ENCODE data around the gene IGFBP6. TPM values are rescaled to one million over a fixed set of nuclear protein-coding genes. Genes with fewer than 3 reads are reported as not detected.

IGFBP6 gene
- total and polyA plus RNA-seq, 9 of the 15 experiments (the other 6 are each of a cell fraction or from before 2014, with no cell fraction given), result 0.15 to 1.4 (median 0.54) TPM

DNA sequence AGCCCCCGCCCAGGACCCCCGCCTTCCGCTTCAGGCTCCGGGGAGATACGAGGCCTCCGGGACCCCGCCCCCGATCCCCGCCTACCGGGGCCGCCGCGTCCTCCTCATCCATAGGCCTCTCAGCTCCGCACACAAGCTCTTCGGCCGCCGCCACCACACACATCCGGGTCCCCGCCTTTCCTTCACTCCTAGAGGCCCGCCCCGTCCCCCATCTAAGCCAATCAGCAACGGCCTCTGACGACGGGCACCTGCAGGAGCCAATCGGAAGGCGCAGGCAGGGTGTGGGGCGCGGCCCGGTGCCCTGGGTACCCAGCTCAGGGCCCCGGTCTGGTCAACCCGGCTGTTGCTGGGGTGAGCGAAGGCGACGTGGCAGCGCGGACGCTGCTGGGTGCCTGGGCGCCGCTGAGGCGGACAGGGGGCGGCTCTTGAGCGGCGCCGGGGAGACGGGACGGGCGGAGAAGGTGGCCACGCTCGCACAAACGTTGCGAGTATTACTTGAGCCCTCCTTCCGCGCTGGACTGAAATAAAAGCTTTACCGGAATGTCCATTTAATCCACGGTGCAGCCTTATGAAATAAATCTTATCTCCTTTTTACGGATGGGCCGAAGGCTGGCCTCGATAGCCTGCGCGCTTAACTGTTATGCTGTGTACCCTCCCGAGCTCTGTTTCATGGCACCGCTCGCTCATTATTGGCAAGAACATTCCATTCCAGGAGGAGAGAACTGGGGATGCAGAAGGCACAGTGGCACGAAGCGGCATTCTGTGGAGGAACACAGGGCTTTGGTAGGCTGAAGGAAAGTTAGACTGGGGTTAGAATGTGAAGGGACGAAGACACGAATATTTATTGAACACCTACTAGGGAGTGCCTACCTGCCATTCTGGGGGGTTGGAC, 18.0 kb upstream of the IGFBP6 start, which contains the start of gene SPRYD3 (continued):
- TF ChIP-seq PML (IDR thresholded peaks at IDR 0.05; ENCODE audit: low read length) (peak; percentile 59; the same call in 1 of the 2 replicates), SIN3A (IDR thresholded peaks at IDR 0.05; ENCODE audit: borderline replicate concordance in 2 of 2, control insufficient read depth in 1 of 2, low read depth in 2 of 2, low read length in 2 of 2) (peak in 1 of 2 experiments; percentile 63; a peak in 1 of 4 replicates), JUND (IDR thresholded peaks at IDR 0.05; ENCODE audit: borderline replicate concordance, low read depth, low read length) (0 out of 2 replicates have a peak, but pooled peaks have one; percentile 25), JUND (tag; IDR thresholded peaks at IDR 0.05; ENCODE audit: borderline replicate concordance, low read depth, low read length) (no peak), TCF3 (CRISPR knock-in tag; IDR thresholded peaks at IDR 0.05) (no peak), EP400 (IDR thresholded peaks at IDR 0.05) (peak; percentile 75; the same call in 1 of the 2 replicates), SMARCB1 (IDR thresholded peaks at IDR 0.05; ENCODE audit: insufficient read length, low read depth) (no peak), CHD2 (IDR thresholded peaks at IDR 0.05; ENCODE audit: low read depth, low read length) (peak; percentile 92), NR4A1 (CRISPR knock-in tag; IDR thresholded peaks at IDR 0.05) (0 out of 2 replicates have a peak, but pooled peaks have one; percentile 25), NR4A1 (tag; IDR thresholded peaks at IDR 0.05) (no peak), JUN (IDR thresholded peaks at IDR 0.05; ENCODE audit: borderline replicate concordance, low read depth, low read length) (no peak), JUN (CRISPR knock-in tag; IDR thresholded peaks at IDR 0.05; ENCODE audit: borderline replicate concordance) (no peak), GABPA (tag; conservative IDR thresholded peaks at IDR 0.05; ENCODE audit: low read depth) (peak; percentile 64)
- TF ChIP-seq, protein P1, sequence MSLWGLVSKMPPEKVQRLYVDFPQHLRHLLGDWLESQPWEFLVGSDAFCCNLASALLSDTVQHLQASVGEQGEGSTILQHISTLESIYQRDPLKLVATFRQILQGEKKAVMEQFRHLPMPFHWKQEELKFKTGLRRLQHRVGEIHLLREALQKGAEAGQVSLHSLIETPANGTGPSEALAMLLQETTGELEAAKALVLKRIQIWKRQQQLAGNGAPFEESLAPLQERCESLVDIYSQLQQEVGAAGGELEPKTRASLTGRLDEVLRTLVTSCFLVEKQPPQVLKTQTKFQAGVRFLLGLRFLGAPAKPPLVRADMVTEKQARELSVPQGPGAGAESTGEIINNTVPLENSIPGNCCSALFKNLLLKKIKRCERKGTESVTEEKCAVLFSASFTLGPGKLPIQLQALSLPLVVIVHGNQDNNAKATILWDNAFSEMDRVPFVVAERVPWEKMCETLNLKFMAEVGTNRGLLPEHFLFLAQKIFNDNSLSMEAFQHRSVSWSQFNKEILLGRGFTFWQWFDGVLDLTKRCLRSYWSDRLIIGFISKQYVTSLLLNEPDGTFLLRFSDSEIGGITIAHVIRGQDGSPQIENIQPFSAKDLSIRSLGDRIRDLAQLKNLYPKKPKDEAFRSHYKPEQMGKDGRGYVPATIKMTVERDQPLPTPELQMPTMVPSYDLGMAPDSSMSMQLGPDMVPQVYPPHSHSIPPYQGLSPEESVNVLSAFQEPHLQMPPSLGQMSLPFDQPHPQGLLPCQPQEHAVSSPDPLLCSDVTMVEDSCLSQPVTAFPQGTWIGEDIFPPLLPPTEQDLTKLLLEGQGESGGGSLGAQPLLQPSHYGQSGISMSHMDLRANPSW (CRISPR knock-in tag; IDR thresholded peaks at IDR 0.05), result no peak
- TF ChIP-seq, protein P2, sequence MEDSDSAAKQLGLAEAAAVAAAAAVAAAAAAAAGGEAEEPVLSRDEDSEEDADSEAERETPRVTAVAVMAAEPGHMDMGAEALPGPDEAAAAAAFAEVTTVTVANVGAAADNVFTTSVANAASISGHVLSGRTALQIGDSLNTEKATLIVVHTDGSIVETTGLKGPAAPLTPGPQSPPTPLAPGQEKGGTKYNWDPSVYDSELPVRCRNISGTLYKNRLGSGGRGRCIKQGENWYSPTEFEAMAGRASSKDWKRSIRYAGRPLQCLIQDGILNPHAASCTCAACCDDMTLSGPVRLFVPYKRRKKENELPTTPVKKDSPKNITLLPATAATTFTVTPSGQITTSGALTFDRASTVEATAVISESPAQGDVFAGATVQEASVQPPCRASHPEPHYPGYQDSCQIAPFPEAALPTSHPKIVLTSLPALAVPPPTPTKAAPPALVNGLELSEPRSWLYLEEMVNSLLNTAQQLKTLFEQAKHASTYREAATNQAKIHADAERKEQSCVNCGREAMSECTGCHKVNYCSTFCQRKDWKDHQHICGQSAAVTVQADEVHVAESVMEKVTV (CRISPR knock-in tag; IDR thresholded peaks at IDR 0.05), result no peak
- TF ChIP-seq, protein P3, sequence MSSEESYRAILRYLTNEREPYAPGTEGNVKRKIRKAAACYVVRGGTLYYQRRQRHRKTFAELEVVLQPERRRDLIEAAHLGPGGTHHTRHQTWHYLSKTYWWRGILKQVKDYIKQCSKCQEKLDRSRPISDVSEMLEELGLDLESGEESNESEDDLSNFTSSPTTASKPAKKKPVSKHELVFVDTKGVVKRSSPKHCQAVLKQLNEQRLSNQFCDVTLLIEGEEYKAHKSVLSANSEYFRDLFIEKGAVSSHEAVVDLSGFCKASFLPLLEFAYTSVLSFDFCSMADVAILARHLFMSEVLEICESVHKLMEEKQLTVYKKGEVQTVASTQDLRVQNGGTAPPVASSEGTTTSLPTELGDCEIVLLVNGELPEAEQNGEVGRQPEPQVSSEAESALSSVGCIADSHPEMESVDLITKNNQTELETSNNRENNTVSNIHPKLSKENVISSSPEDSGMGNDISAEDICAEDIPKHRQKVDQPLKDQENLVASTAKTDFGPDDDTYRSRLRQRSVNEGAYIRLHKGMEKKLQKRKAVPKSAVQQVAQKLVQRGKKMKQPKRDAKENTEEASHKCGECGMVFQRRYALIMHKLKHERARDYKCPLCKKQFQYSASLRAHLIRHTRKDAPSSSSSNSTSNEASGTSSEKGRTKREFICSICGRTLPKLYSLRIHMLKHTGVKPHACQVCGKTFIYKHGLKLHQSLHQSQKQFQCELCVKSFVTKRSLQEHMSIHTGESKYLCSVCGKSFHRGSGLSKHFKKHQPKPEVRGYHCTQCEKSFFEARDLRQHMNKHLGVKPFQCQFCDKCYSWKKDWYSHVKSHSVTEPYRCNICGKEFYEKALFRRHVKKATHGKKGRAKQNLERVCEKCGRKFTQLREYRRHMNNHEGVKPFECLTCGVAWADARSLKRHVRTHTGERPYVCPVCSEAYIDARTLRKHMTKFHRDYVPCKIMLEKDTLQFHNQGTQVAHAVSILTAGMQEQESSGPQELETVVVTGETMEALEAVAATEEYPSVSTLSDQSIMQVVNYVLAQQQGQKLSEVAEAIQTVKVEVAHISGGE (CRISPR knock-in tag; IDR thresholded peaks at IDR 0.05), result peak in 1 of 3 experiments; percentile 73; a peak in 2 of 6 replicates
